Left ventricle myocardium inferior (tissue), 1 donor: ENCODE results near the gene ERAP2. TPM values are rescaled to one million over a fixed set of nuclear protein-coding genes. Genes with fewer than 3 reads are reported as not detected.
"Not testable (repeated sequence)": the region's sequence is repeated elsewhere in the genome, so short reads cannot be mapped to it uniquely, and the experiment has no call there.

ENCODE experiments used
- DNase-seq: peaks from one replicate; pipeline ENCODE4 v3.0.0-alpha.2; 2020
- H3K27ac ChIP-seq: fragments of 200-600 bp; replicated peaks from 2 replicates; pipeline ENCODE4 v1.8.0; 2021
- H3K27me3 ChIP-seq: fragments of 200-600 bp; 2 replicates; pipeline ENCODE4 v1.8.0; 2021; ENCODE audit warnings: low read depth
- H3K36me3 ChIP-seq: fragments of 200-600 bp; 2 replicates; pipeline ENCODE4 v1.8.0; 2021
- H3K4me1 ChIP-seq: fragments of 200-600 bp; 2 replicates; pipeline ENCODE4 v1.8.0; 2021
- H3K4me3 ChIP-seq: fragments of 200-600 bp; 2 replicates; pipeline ENCODE4 v1.8.0; 2021; ENCODE audit warnings: mild to moderate bottlenecking, moderate library complexity
- H3K9me3 ChIP-seq: fragments of 200-600 bp; replicated peaks from 2 replicates; pipeline ENCODE4 v1.8.0; 2021
- CTCF ChIP-seq: fragments of 200-600 bp; IDR thresholded peaks from 2 replicates; pipeline ENCODE4 v1.8.0; 2021; ENCODE audit warnings: antibody characterized with exemption, mild to moderate bottlenecking, borderline replicate concordance
- intact Hi-C: fragments of 100-400 bp; cut with micrococcal nuclease; formaldehyde crosslinking; loops from one replicate; pipeline ENCODE4 v1.11.0; 2022
- total RNA-seq: library from RNA; stranded (reverse); fragmentation: NEBNext Ultra II Directional; extraction: Animal tissue kit (Norgen Biotek cat#: 25700); gene quantifications from one replicate; pipeline ENCODE4 v1.2.1, GENCODE V29; 2021
- donor health status: DM: no; HTN: yes; CAD: no; lungs with severe emphysema.

ERAP2 gene
- total RNA-seq, 1 donor from 2014 or later = 6.7 TPM

- H3K27ac ChIP-seq = no peak overlapping the region
- no peaks in the 10 kb centered on the region for H3K9me3 ChIP-seq
- DNase-seq = no peak
- H3K27me3 ChIP-seq = no peaks in the 10 kb centered on the region
- TF ChIP-seq CTCF = no peak
- H3K4me1 ChIP-seq = peaks cover 6% of the 10 kb centered on the region
- intact Hi-C loops = no loop called here
- H3K36me3 ChIP-seq = no peaks in the 10 kb centered on the region
- H3K4me3 ChIP-seq = no peak overlapping the region
These were observed 5.3 kb upstream of the ERAP2 start for GRCh38 chr5:96871027-96871399.

- TF ChIP-seq CTCF = no peak
- no peak for DNase-seq
These were observed 4.6 kb upstream of the ERAP2 start for GRCh38 chr5:96871686-96872085.

GRCh38 chr5:96873449-96873848 is 2.9 kb upstream of the ERAP2 start:
- no peaks in the 10 kb centered on the region for H3K9me3 ChIP-seq
- intact Hi-C loops = no loop called here
- peaks cover 30% of the 10 kb centered on the region for H3K4me1 ChIP-seq
- TF ChIP-seq CTCF = no peak
- no peaks in the 10 kb centered on the region for H3K36me3 ChIP-seq
- no peaks in the 10 kb centered on the region for H3K27me3 ChIP-seq
- H3K4me3 ChIP-seq = no peak overlapping the region
- no peak overlapping the region for H3K27ac ChIP-seq
- no peak for DNase-seq

More at GRCh38 chr5:96871686-96872085, 4.6 kb upstream of the ERAP2 start:
- Histone ChIP-seq H3K9me3 (no peaks in the 10 kb centered on the region), H3K4me3 (no peak overlapping the region), H3K36me3 (no peaks in the 10 kb centered on the region), H3K27ac (no peak overlapping the region), H3K4me1 (peaks cover 13% of the 10 kb centered on the region), H3K27me3 (no peaks in the 10 kb centered on the region)
- intact Hi-C loops = no loop called here

GRCh38 chr5:96874631-96875030 is 1.7 kb upstream of the ERAP2 start:
- Histone ChIP-seq H3K4me3 (no peak overlapping the region), H3K36me3 (peaks cover 2% of the 10 kb centered on the region), H3K27me3 (no peaks in the 10 kb centered on the region), H3K27ac (no peak overlapping the region), H3K9me3 (no peaks in the 10 kb centered on the region), H3K4me1 (peaks cover 31% of the 10 kb centered on the region)
- TF ChIP-seq CTCF = no peak
- DNase-seq = no peak
- intact Hi-C loops = no loop called here

GRCh38 chr5:96875791-96876291 is 459 bp upstream of the ERAP2 start:
- peak overlapping the region; percentile 74 for H3K4me3 ChIP-seq
- peaks cover 35% of the 10 kb centered on the region for H3K4me1 ChIP-seq
- DNase-seq = no peak
- no peaks in the 10 kb centered on the region for H3K27me3 ChIP-seq
- H3K36me3 ChIP-seq = peaks cover 12% of the 10 kb centered on the region
- intact Hi-C loops = no loop called here
- peak overlapping the region; percentile 86 for H3K27ac ChIP-seq
- H3K9me3 ChIP-seq = no peaks in the 10 kb centered on the region
- no peak for TF ChIP-seq CTCF

GRCh38 chr5:96876977-96877469 is 723 bp downstream of the ERAP2 start:
- H3K27ac ChIP-seq = peak overlapping the region; percentile 86
- peak; percentile 13 for DNase-seq
- H3K9me3 ChIP-seq = not testable (repeated sequence)

More at GRCh38 chr5:96876977-96877469, 723 bp downstream of the ERAP2 start:
- H3K27me3 ChIP-seq, intact Hi-C loops: not testable (repeated sequence)
- Histone ChIP-seq H3K4me1 (peaks cover 47% of the 10 kb centered on the region), H3K4me3 (peak overlapping the region; percentile 74), H3K36me3 (peaks cover 12% of the 10 kb centered on the region)
